Skeletal muscle satellite cell (primary cell): ENCODE measurements around the gene MARK2.

Experiments used
- H3K27me3 ChIP-seq: 2 replicates; pipeline ENCODE4 v1.7.0; 2013; ENCODE audit warnings: low read length; ENCODE audit not compliant: control insufficient read depth, insufficient read depth
- H3K36me3 ChIP-seq: 2 replicates; pipeline ENCODE4 v1.7.0; 2013; ENCODE audit warnings: mild to moderate bottlenecking, control low read depth, low read length; ENCODE audit not compliant: insufficient read depth
- H3K4me1 ChIP-seq: 2 replicates; pipeline ENCODE4 v1.7.0; 2013; ENCODE audit warnings: low read length; ENCODE audit not compliant: control insufficient read depth, insufficient read depth
- H3K4me2 ChIP-seq: 2 replicates; pipeline ENCODE4 v1.7.0; 2013; ENCODE audit warnings: mild to moderate bottlenecking, low read length
- H3K4me3 ChIP-seq: 2 replicates; pipeline ENCODE4 v1.7.0; 2013; ENCODE audit warnings: low read length
- H3K9ac ChIP-seq: 2 replicates; pipeline ENCODE4 v1.7.0; 2013; ENCODE audit warnings: mild to moderate bottlenecking, low read depth, low read length, moderate library complexity
- H3K9me3 ChIP-seq: replicated peaks from 2 replicates; pipeline ENCODE4 v1.7.0; 2013; ENCODE audit warnings: mild to moderate bottlenecking, control low read depth, low read length

The MARK2 gene

GRCh38 chr11:63929616-63930015 is 90.7 kb downstream of the MARK2 start:
- H3K4me2 ChIP-seq = no peak overlapping the region
- H3K4me1 ChIP-seq = no peaks in the 10 kb centered on the region
- H3K9me3 ChIP-seq = no peaks in the 10 kb centered on the region

DNA sequence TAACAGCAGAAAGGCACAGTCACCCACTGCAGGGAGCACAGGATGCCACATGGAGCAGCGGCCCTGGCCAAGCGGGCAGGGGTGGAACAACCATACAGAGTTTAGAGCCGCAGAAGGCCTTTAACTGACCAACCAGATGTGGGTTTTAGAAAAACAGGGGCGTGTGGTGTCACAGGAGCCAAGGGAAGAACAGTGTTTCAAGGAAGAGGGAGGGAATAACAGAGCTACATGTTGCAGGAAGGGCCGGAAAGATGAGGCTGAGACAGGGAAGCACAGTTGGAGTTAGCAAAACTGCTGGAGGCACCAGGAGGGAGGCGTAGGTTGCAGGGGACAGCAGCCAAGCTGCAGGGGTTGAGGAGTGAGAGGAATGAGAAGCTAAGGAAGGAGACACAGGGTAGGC is 92.1 kb downstream of the MARK2 start:
- no peak overlapping the region for H3K4me2 ChIP-seq
- peaks cover 11% of the 10 kb centered on the region for H3K27me3 ChIP-seq
- H3K9me3 ChIP-seq = no peaks in the 10 kb centered on the region
- no peaks in the 10 kb centered on the region for H3K4me1 ChIP-seq
- no peak overlapping the region for H3K9ac ChIP-seq
- H3K4me3 ChIP-seq = no peak overlapping the region
- no peaks in the 10 kb centered on the region for H3K36me3 ChIP-seq

More at GRCh38 chr11:63929616-63930015, 90.7 kb downstream of the MARK2 start:
- no peak overlapping the region for H3K9ac ChIP-seq
- no peak overlapping the region for H3K4me3 ChIP-seq
- H3K27me3 ChIP-seq = peaks cover 11% of the 10 kb centered on the region
- no peaks in the 10 kb centered on the region for H3K36me3 ChIP-seq

- H3K27me3 ChIP-seq = peaks cover 11% of the 10 kb centered on the region
- H3K4me1 ChIP-seq = no peaks in the 10 kb centered on the region
- no peaks in the 10 kb centered on the region for H3K36me3 ChIP-seq
- H3K9me3 ChIP-seq = no peaks in the 10 kb centered on the region
- no peak overlapping the region for H3K4me2 ChIP-seq
- no peak overlapping the region for H3K4me3 ChIP-seq
- no peak overlapping the region for H3K9ac ChIP-seq
Measured at GRCh38 chr11:63931876-63932275, 93.0 kb downstream of the MARK2 start.

- no peak overlapping the region for H3K4me3 ChIP-seq
- no peaks in the 10 kb centered on the region for H3K36me3 ChIP-seq
- H3K27me3 ChIP-seq = peaks cover 7% of the 10 kb centered on the region
- no peak overlapping the region for H3K4me2 ChIP-seq
- H3K4me1 ChIP-seq = peaks cover 6% of the 10 kb centered on the region
- no peaks in the 10 kb centered on the region for H3K9me3 ChIP-seq
- no peak overlapping the region for H3K9ac ChIP-seq
Measured at GRCh38 chr11:63933459-63933858, 94.5 kb downstream of the MARK2 start.

DNA sequence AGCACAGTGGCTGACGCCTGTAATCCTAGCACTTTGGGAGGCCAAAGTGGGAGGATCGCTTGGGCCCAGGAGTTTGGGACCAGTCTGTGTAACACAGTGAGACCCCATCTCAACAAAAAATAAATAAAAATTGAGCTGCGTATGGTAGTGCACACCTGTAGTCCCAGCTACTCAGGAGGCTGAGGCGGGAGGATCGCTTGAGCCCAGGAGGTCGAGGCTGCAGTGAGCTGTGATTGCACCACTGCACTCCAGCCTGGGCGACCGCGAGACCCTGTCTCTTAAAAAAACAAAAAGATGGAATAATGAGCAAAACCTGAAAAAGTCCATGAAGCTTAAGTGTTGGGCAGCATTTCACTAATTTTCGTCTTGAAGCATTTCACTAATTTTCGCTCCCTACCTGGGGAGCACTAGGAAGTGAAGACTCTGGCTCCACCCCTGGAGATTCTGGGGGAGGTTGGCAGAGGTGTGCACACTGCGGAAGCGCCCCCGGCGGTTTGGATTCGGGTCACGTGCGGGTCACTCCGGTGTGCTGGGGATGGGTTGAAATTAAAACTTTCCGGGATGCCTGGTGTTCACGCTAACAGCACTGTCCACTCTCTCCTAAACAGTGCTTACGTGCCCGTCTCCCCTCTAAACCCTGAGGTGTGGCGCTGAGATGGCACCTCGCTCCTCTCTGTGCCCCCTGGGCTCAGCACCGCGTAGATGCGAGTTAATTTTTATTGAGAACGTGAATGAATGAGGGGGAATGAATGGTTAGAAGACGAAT is 99.0 kb downstream of the MARK2 start:
- Histone ChIP-seq H3K4me3 (peak overlapping the region; percentile 96), H3K9me3 (no peaks in the 10 kb centered on the region), H3K9ac (peak overlapping the region; percentile 86), H3K4me2 (peak overlapping the region; percentile 96), H3K36me3 (no peaks in the 10 kb centered on the region), H3K4me1 (peaks cover 11% of the 10 kb centered on the region), H3K27me3 (no peaks in the 10 kb centered on the region)

DNA sequence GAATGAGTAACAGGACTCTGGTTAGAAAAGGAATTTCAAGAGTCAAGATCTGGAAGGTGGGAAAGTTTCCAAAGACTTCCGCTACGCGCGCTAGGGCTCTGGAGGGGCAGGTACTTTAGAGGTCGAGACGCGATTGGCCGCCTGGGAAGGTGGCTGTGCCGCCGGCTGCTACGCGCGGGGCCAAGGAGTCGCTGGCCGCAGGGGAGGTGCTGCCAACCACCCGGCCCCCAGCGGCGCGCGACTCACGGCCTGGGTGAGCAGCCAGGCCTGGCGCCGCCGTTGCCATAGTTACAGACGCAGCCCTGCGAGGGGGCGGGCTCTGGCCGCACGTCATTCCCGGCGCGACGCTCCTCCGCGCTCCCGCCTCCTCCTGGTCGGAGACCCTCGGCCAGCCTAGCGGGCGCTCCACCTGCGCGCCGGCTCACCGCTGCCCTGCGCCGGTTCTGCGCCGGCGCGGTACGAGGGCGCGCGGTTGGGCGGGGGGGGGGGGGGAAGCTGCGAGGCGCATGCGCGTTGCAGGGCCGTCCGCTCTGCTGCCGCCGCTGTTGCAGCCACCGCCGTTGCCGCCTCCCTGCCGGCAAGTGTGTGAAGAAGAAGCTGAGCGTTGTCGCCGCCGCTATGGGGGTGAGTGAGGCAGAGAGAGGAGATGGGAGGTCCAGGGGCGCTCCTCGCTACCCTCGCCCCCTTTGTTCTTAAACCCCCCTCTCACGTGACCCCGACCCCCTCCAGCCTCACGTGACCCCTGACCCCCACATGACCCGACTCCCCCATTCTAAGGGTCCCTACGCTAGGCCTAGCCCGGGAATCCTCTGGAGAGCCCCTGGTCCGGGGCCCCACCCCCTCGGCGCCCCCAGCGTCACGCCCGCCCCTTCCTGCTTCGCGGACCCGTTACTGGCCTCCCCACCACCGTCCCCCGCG is 99.8 kb downstream of the MARK2 start, which contains the start of gene NAA40:
Gene NAA40 (plus strand): TSS at position 524 of the 918 bp plus-strand sequence. CDS start 95 bp downstream, at position 619.
- Histone ChIP-seq H3K4me1 (peaks cover 11% of the 10 kb centered on the region), H3K9me3 (no peaks in the 10 kb centered on the region), H3K4me2 (peak within 1 kb of the TSS; percentile 96), H3K9ac (peak within 1 kb of the TSS; percentile 86), H3K36me3 (no peaks in the 10 kb centered on the region), H3K4me3 (peak within 1 kb of the TSS; percentile 96), H3K27me3 (no peaks in the 10 kb centered on the region)

GRCh38 chr11:63939397-63939891 is 100.5 kb downstream of the MARK2 start:
- Histone ChIP-seq H3K4me1 (peaks cover 11% of the 10 kb centered on the region), H3K4me3 (peak overlapping the region; percentile 96), H3K36me3 (no peaks in the 10 kb centered on the region), H3K9me3 (no peaks in the 10 kb centered on the region), H3K4me2 (peak overlapping the region; percentile 96), H3K9ac (peak overlapping the region; percentile 86), H3K27me3 (no peaks in the 10 kb centered on the region)

DNA sequence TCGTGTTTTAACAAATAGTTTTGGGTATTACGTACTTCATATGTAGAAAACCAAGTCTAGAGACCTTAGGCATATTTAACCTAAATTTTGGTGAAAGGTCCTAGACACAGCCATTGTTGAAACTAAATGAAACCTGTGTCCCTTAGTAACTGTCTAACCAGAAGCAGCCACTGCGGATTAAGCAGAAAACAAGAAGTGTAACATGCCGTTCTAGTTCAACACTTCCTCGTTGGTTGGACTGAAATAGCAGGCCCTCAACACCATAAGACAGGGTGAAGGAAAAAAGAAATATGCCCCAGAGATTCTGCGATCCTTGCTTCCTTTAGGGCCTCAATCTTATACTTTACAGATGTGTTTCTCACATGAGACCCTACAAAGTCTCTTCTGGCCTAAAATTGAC is 101.9 kb downstream of the MARK2 start:
- no peaks in the 10 kb centered on the region for H3K9me3 ChIP-seq
- H3K36me3 ChIP-seq = no peaks in the 10 kb centered on the region
- no peaks in the 10 kb centered on the region for H3K27me3 ChIP-seq
- no peak overlapping the region for H3K4me2 ChIP-seq
- H3K9ac ChIP-seq = no peak overlapping the region
- H3K4me3 ChIP-seq = no peak overlapping the region
- H3K4me1 ChIP-seq = peaks cover 22% of the 10 kb centered on the region

DNA sequence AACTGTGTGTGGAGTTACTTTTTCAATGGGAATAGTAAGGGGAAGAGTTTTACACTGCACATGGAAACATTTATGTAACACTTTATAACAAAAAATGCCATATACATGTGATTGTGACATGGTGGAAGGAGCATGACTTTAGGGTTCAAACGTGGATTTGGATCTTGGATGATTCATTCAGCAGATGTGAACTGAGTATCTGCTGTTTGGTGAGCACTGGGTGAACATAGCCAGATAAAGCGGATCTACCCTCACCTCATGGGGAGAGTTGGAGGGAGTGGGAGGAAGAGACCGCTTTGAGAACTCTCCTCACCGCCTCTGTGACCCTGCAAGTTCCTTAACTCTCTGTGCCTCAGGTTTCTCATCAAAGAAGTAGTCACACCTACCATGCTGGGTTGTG is 103.0 kb downstream of the MARK2 start:
- Histone ChIP-seq H3K9ac (no peak overlapping the region), H3K4me1 (peaks cover 22% of the 10 kb centered on the region), H3K4me3 (no peak overlapping the region), H3K9me3 (no peaks in the 10 kb centered on the region), H3K36me3 (peaks cover 7% of the 10 kb centered on the region), H3K4me2 (no peak overlapping the region), H3K27me3 (no peaks in the 10 kb centered on the region)

DNA sequence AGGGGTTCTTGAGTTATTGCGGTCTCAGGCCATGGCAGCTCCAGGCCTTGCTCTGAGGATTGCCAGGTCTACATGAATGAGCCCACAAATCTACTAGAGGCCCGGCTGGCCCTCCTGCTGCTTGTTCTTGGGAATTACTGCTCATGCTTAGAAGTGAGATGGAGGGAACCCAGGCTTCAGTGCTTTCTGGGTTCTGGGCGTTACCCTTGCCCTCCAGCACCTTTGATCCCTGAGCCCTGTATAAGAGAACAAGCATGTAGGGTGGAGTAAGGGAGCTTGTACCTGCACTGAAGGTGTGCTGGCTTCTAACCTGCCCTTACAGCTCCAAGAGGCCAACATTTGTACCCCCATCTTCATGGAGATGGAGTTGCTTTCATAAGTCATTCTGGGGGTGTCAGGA is 103.9 kb downstream of the MARK2 start:
- H3K4me2 ChIP-seq = no peak overlapping the region
- no peak overlapping the region for H3K9ac ChIP-seq
- H3K36me3 ChIP-seq = peaks cover 8% of the 10 kb centered on the region
- H3K4me3 ChIP-seq = no peak overlapping the region
- peaks cover 22% of the 10 kb centered on the region for H3K4me1 ChIP-seq
- H3K27me3 ChIP-seq = no peaks in the 10 kb centered on the region
- H3K9me3 ChIP-seq = no peaks in the 10 kb centered on the region

GRCh38 chr11:63944987-63945386 is 106.1 kb downstream of the MARK2 start:
- H3K27me3 ChIP-seq = no peaks in the 10 kb centered on the region
- H3K9me3 ChIP-seq = no peaks in the 10 kb centered on the region
- H3K4me2 ChIP-seq = peak overlapping the region; percentile 58
- peak overlapping the region; percentile 42 for H3K9ac ChIP-seq
- H3K36me3 ChIP-seq = peaks cover 16% of the 10 kb centered on the region
- peaks cover 11% of the 10 kb centered on the region for H3K4me1 ChIP-seq
- H3K4me3 ChIP-seq = peak overlapping the region; percentile 9
